HEK293 (cell line): ENCODE data around the gene MYEF2.

Experiments
- PRDM1 ChIP-seq: fragments of 450-650 bp; formaldehyde crosslinking; IDR thresholded peaks from 2 replicates; pipeline ENCODE4; 2016; ENCODE audit warnings: missing biosample characterization, missing genetic modification characterization
- ZBTB11 ChIP-seq: fragments of 450-650 bp; formaldehyde crosslinking; conservative IDR thresholded peaks from 2 replicates; pipeline ENCODE4 v1.5.1; 2016; ENCODE audit warnings: low read depth, missing biosample characterization, missing genetic modification characterization
- ZNF140 ChIP-seq: fragments of 450-650 bp; formaldehyde crosslinking; IDR thresholded peaks from 2 replicates; pipeline ENCODE4 v1.5.1; 2016; ENCODE audit warnings: missing biosample characterization, missing genetic modification characterization
- ZNF600 ChIP-seq: fragments of 450-650 bp; formaldehyde crosslinking; IDR thresholded peaks from 2 replicates; pipeline ENCODE4 v1.5.1; 2016; ENCODE audit warnings: missing biosample characterization, missing genetic modification characterization
- TF ChIP-seq, protein P1 (sequence below): fragments of 450-650 bp; formaldehyde crosslinking; IDR thresholded peaks from 2 replicates; pipeline ENCODE4 v1.5.1; 2016; ENCODE audit warnings: missing biosample characterization, missing genetic modification characterization
- TF ChIP-seq, protein P2 (sequence below): fragments of 450-650 bp; formaldehyde crosslinking; IDR thresholded peaks from 2 replicates; pipeline ENCODE4 v1.5.1; 2016; ENCODE audit warnings: missing biosample characterization, missing genetic modification characterization

- TF ChIP-seq, protein P1, sequence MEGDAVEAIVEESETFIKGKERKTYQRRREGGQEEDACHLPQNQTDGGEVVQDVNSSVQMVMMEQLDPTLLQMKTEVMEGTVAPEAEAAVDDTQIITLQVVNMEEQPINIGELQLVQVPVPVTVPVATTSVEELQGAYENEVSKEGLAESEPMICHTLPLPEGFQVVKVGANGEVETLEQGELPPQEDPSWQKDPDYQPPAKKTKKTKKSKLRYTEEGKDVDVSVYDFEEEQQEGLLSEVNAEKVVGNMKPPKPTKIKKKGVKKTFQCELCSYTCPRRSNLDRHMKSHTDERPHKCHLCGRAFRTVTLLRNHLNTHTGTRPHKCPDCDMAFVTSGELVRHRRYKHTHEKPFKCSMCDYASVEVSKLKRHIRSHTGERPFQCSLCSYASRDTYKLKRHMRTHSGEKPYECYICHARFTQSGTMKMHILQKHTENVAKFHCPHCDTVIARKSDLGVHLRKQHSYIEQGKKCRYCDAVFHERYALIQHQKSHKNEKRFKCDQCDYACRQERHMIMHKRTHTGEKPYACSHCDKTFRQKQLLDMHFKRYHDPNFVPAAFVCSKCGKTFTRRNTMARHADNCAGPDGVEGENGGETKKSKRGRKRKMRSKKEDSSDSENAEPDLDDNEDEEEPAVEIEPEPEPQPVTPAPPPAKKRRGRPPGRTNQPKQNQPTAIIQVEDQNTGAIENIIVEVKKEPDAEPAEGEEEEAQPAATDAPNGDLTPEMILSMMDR (tag by site-specific recombination) = no peak
- no peak for TF ChIP-seq ZNF140 (tag by site-specific recombination)
- no peak for TF ChIP-seq ZNF600 (tag by site-specific recombination)
- no peak for TF ChIP-seq PRDM1 (tag by site-specific recombination)
- TF ChIP-seq, protein P2, sequence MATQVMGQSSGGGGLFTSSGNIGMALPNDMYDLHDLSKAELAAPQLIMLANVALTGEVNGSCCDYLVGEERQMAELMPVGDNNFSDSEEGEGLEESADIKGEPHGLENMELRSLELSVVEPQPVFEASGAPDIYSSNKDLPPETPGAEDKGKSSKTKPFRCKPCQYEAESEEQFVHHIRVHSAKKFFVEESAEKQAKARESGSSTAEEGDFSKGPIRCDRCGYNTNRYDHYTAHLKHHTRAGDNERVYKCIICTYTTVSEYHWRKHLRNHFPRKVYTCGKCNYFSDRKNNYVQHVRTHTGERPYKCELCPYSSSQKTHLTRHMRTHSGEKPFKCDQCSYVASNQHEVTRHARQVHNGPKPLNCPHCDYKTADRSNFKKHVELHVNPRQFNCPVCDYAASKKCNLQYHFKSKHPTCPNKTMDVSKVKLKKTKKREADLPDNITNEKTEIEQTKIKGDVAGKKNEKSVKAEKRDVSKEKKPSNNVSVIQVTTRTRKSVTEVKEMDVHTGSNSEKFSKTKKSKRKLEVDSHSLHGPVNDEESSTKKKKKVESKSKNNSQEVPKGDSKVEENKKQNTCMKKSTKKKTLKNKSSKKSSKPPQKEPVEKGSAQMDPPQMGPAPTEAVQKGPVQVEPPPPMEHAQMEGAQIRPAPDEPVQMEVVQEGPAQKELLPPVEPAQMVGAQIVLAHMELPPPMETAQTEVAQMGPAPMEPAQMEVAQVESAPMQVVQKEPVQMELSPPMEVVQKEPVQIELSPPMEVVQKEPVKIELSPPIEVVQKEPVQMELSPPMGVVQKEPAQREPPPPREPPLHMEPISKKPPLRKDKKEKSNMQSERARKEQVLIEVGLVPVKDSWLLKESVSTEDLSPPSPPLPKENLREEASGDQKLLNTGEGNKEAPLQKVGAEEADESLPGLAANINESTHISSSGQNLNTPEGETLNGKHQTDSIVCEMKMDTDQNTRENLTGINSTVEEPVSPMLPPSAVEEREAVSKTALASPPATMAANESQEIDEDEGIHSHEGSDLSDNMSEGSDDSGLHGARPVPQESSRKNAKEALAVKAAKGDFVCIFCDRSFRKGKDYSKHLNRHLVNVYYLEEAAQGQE (tag by site-specific recombination) = no peak
- no peak for TF ChIP-seq ZBTB11 (tag by site-specific recombination)
Observed at GRCh38 chr15:48090115-48090514, 88.0 kb downstream of the MYEF2 start.
